ENCODE data around the gene REXO1. TPM values are rescaled to one million over a fixed set of nuclear protein-coding genes. Genes with fewer than 3 reads are reported as not detected.

REXO1 gene
- total and polyA plus RNA-seq, 2 of the 8 experiments (the other 6 are each of a cell fraction or from before 2014, with no cell fraction given) = 42.4 to 44.3 TPM

DNA sequence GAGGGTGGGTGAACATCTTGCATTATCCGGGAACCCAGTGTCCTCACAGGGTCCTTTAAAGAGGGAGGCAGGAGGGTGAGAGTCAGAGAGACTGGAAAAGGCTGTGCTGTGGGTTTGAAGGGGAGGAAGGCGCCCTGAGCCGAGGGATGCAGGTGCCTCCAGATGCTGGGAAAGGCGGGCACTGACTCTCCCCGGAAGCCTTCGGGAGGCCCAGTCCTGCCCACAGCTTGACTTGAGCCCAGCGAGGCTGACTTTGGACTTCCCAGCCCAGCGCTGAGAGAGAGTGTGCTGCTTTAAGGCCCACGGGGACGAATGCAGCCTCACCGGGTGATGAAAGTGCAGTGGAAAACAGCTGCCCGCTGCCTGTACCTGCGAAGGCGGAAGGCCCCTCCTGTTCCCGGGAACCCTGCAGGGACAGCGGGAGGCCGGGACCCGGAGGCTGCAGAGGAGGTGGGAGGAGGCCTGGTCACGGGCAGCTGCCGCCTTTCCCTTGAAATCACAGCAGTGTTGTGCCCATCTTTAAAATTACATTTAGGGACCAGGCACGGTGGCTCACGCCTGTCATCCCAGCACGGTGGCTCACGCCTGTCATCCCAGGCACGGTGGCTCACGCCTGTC is 16.1 kb downstream of the REXO1 start (continued):
- TF ChIP-seq CTBP2 (IDR thresholded peaks at IDR 0.05; ENCODE audit: borderline replicate concordance, insufficient read depth, insufficient read length, low read length) (no peak), HDAC2 (IDR thresholded peaks at IDR 0.05; ENCODE audit: borderline replicate concordance in 1 of 2, low read depth in 2 of 2, low read length in 2 of 2) (no peak), SP1 (IDR thresholded peaks at IDR 0.05; ENCODE audit: low read depth, low read length) (no peak), POLR2AphosphoS5 (IDR thresholded peaks at IDR 0.05; ENCODE audit: low read depth, low read length) (no peak)

Data from H1 (cell line).